Measurements from ENCODE around the gene POLR1H.
A peak's percentile ranks its signal among the peaks of the same experiment; 100 is the strongest.

POLR1H gene

DNA sequence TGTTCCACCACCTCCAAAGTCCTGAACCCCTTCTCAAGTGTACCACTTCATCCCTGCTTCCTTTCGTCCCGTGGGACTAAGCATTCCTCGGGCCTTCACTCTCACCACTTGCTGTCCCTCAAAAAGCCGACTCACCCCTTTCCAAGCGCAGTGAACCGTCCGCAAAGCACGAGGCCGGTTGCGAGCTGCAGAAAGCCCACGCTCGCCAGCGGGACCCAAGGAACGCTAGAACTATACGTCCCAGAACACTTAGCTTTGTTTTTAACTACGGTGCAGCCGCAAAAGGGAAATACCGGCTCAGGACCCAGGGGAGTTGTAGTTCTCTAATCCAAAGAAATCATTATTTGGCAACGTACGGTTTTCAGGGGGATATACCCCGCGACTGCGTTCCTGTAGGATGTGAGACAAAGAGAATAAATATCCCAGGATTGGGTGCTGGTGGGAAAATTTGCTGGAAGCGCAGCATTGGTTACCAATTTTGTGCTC lies 416 bp upstream of the POLR1H start:
- no peak for TF ChIP-seq GLIS3 (CRISPR knock-in tag; IDR thresholded peaks at IDR 0.05)
- TF ChIP-seq ZNF8 (CRISPR knock-in tag; IDR thresholded peaks at IDR 0.05) = no peak
- ATAC-seq = peak; percentile 15

DNA sequence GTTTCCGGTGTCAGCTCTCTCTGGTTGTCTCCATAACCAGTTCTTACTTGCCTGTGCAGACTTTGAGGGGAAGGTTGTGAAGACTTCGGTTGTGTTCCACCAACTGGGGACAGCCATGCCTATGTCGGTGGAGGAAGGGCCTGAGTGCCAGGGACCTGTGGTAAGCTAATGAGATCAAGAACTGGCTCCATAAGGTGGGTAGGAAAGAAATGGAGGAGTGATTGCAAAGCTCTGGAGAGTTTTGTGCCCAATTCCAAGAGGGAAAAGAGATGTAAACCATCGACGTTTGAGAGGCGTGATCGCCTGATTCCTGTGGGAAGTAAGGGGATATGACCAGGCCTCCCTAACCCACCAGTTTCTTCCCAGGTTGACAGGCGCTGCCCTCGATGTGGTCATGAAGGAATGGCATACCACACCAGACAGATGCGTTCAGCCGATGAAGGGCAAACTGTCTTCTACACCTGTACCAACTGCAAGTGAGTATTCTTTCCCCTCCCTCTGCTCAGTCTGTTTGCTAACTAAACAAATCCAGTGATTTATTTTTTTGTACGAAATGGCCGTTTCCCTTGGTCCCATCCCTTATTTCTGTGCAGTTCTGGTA lies 893 bp downstream of the POLR1H start:
- ATAC-seq = no peak; the same call in 2 of the 3 replicates
- TF ChIP-seq ZNF70 (CRISPR knock-in tag; IDR thresholded peaks at IDR 0.05) = no peak
- TF ChIP-seq ZFP3 (CRISPR knock-in tag; IDR thresholded peaks at IDR 0.05) = no peak
- TF ChIP-seq, protein P1, sequence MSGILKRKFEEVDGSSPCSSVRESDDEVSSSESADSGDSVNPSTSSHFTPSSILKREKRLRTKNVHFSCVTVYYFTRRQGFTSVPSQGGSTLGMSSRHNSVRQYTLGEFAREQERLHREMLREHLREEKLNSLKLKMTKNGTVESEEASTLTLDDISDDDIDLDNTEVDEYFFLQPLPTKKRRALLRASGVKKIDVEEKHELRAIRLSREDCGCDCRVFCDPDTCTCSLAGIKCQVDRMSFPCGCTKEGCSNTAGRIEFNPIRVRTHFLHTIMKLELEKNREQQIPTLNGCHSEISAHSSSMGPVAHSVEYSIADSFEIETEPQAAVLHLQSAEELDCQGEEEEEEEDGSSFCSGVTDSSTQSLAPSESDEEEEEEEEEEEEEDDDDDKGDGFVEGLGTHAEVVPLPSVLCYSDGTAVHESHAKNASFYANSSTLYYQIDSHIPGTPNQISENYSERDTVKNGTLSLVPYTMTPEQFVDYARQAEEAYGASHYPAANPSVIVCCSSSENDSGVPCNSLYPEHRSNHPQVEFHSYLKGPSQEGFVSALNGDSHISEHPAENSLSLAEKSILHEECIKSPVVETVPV (CRISPR knock-in tag; IDR thresholded peaks at IDR 0.05) = no peak
- TF ChIP-seq, protein P2, sequence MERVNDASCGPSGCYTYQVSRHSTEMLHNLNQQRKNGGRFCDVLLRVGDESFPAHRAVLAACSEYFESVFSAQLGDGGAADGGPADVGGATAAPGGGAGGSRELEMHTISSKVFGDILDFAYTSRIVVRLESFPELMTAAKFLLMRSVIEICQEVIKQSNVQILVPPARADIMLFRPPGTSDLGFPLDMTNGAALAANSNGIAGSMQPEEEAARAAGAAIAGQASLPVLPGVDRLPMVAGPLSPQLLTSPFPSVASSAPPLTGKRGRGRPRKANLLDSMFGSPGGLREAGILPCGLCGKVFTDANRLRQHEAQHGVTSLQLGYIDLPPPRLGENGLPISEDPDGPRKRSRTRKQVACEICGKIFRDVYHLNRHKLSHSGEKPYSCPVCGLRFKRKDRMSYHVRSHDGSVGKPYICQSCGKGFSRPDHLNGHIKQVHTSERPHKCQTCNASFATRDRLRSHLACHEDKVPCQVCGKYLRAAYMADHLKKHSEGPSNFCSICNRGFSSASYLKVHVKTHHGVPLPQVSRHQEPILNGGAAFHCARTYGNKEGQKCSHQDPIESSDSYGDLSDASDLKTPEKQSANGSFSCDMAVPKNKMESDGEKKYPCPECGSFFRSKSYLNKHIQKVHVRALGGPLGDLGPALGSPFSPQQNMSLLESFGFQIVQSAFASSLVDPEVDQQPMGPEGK (CRISPR knock-in tag; IDR thresholded peaks at IDR 0.05; ENCODE audit: borderline replicate concordance) = no peak
- no peak for TF ChIP-seq ARNTL (CRISPR knock-in tag; IDR thresholded peaks at IDR 0.05; ENCODE audit: borderline replicate concordance, low read depth)
- TF ChIP-seq, protein P3, sequence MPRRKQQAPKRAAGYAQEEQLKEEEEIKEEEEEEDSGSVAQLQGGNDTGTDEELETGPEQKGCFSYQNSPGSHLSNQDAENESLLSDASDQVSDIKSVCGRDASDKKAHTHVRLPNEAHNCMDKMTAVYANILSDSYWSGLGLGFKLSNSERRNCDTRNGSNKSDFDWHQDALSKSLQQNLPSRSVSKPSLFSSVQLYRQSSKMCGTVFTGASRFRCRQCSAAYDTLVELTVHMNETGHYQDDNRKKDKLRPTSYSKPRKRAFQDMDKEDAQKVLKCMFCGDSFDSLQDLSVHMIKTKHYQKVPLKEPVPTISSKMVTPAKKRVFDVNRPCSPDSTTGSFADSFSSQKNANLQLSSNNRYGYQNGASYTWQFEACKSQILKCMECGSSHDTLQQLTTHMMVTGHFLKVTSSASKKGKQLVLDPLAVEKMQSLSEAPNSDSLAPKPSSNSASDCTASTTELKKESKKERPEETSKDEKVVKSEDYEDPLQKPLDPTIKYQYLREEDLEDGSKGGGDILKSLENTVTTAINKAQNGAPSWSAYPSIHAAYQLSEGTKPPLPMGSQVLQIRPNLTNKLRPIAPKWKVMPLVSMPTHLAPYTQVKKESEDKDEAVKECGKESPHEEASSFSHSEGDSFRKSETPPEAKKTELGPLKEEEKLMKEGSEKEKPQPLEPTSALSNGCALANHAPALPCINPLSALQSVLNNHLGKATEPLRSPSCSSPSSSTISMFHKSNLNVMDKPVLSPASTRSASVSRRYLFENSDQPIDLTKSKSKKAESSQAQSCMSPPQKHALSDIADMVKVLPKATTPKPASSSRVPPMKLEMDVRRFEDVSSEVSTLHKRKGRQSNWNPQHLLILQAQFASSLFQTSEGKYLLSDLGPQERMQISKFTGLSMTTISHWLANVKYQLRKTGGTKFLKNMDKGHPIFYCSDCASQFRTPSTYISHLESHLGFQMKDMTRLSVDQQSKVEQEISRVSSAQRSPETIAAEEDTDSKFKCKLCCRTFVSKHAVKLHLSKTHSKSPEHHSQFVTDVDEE (CRISPR knock-in tag; IDR thresholded peaks at IDR 0.05) = no peak
- no peak for TF ChIP-seq BACH2 (CRISPR knock-in tag; IDR thresholded peaks at IDR 0.05; ENCODE audit: borderline replicate concordance)
- no peak for TF ChIP-seq TCF4 (CRISPR knock-in tag; IDR thresholded peaks at IDR 0.05; ENCODE audit: borderline replicate concordance)
- TF ChIP-seq ZNF8 (CRISPR knock-in tag; IDR thresholded peaks at IDR 0.05) = no peak
- TF ChIP-seq GLIS3 (CRISPR knock-in tag; IDR thresholded peaks at IDR 0.05) = no peak
- no peak for TF ChIP-seq RARB (CRISPR knock-in tag; IDR thresholded peaks at IDR 0.05)
- TF ChIP-seq ESRRG (CRISPR knock-in tag; IDR thresholded peaks at IDR 0.05) = no peak
- no peak for TF ChIP-seq TOX (CRISPR knock-in tag; IDR thresholded peaks at IDR 0.05; ENCODE audit: borderline replicate concordance)
- no peak for TF ChIP-seq ZC3H10 (CRISPR knock-in tag; IDR thresholded peaks at IDR 0.05)
- TF ChIP-seq CSDC2 (CRISPR knock-in tag; IDR thresholded peaks at IDR 0.05) = no peak
- no peak for TF ChIP-seq ISL1 (CRISPR knock-in tag; IDR thresholded peaks at IDR 0.05)
- TF ChIP-seq PPARA (CRISPR knock-in tag; IDR thresholded peaks at IDR 0.05; ENCODE audit: borderline replicate concordance) = no peak
- TF ChIP-seq ZFP30 (CRISPR knock-in tag; IDR thresholded peaks at IDR 0.05) = no peak

DNA sequence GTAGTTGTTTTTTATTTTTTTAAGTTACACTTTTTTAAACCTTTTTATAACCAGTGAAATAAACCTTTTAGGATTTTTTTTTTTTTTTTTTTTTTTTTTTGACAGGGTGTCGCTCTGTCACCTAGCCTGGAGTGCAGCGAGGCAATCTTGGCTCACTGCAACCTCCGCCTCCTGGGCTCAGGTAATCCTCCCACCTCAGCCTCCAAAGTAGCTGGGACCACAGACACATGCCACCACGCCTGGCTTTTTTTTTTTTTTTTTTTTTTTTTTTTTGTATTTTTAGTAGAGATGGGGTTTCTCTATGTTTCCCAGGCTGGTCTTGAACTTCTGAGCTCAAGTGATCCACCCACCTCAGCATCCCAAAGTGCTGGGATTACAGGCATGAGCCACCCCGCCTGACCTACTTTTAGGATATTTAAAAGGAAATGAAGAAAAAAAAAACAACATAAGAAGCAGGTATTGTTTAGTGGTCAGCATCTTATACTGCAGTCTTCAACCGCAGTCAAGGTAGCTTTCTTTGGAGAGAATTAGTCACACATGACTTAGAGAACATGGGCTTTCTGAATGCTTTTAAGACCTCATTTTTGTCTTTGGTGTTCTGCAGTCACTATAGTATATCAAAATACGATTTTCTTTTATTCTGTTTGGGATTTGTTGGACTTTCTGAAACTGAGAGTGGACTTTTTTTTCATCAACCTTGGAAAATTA lies 1.6 kb downstream of the POLR1H start:
- TF ChIP-seq ZFP3 (CRISPR knock-in tag; IDR thresholded peaks at IDR 0.05) = no peak
- TF ChIP-seq, protein P4, sequence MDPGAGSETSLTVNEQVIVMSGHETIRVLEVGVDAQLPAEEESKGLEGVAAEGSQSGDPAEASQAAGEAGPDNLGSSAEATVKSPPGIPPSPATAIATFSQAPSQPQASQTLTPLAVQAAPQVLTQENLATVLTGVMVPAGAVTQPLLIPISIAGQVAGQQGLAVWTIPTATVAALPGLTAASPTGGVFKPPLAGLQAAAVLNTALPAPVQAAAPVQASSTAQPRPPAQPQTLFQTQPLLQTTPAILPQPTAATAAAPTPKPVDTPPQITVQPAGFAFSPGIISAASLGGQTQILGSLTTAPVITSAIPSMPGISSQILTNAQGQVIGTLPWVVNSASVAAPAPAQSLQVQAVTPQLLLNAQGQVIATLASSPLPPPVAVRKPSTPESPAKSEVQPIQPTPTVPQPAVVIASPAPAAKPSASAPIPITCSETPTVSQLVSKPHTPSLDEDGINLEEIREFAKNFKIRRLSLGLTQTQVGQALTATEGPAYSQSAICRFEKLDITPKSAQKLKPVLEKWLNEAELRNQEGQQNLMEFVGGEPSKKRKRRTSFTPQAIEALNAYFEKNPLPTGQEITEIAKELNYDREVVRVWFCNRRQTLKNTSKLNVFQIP (CRISPR knock-in tag; IDR thresholded peaks at IDR 0.05; ENCODE audit: borderline replicate concordance, low read depth) = no peak
- TF ChIP-seq ISL1 (CRISPR knock-in tag; IDR thresholded peaks at IDR 0.05) = no peak
- no peak for TF ChIP-seq ZNF565 (CRISPR knock-in tag; conservative IDR thresholded peaks at IDR 0.05; ENCODE audit: low read depth)
- no peak for TF ChIP-seq ZNF70 (CRISPR knock-in tag; IDR thresholded peaks at IDR 0.05)
- no peak for TF ChIP-seq GLIS3 (CRISPR knock-in tag; IDR thresholded peaks at IDR 0.05)
- no peak for TF ChIP-seq SNAI2 (CRISPR knock-in tag; IDR thresholded peaks at IDR 0.05)
- no peak for TF ChIP-seq OSR1 (CRISPR knock-in tag; IDR thresholded peaks at IDR 0.05)
- TF ChIP-seq, protein P5, sequence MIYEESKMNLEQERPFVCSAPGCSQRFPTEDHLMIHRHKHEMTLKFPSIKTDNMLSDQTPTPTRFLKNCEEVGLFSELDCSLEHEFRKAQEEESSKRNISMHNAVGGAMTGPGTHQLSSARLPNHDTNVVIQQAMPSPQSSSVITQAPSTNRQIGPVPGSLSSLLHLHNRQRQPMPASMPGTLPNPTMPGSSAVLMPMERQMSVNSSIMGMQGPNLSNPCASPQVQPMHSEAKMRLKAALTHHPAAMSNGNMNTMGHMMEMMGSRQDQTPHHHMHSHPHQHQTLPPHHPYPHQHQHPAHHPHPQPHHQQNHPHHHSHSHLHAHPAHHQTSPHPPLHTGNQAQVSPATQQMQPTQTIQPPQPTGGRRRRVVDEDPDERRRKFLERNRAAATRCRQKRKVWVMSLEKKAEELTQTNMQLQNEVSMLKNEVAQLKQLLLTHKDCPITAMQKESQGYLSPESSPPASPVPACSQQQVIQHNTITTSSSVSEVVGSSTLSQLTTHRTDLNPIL (CRISPR knock-in tag; IDR thresholded peaks at IDR 0.05; ENCODE audit: low read depth) = no peak
- TF ChIP-seq ZFP30 (CRISPR knock-in tag; IDR thresholded peaks at IDR 0.05) = no peak
- no peak for TF ChIP-seq TCF4 (CRISPR knock-in tag; IDR thresholded peaks at IDR 0.05; ENCODE audit: borderline replicate concordance)
- TF ChIP-seq, protein P3 (CRISPR knock-in tag; IDR thresholded peaks at IDR 0.05) = no peak
- ATAC-seq = no peak

Data from SK-N-SH treated with all-trans-retinoic acid at 6 μM for 48 hours (cell line).